ENCODE data around the gene DNER. TPM values are rescaled to one million over a fixed set of nuclear protein-coding genes. Genes with fewer than 3 reads are reported as not detected.

DNER gene
- total and polyA plus RNA-seq, 2 experiments from 2014 or later, result not detected

DNA sequence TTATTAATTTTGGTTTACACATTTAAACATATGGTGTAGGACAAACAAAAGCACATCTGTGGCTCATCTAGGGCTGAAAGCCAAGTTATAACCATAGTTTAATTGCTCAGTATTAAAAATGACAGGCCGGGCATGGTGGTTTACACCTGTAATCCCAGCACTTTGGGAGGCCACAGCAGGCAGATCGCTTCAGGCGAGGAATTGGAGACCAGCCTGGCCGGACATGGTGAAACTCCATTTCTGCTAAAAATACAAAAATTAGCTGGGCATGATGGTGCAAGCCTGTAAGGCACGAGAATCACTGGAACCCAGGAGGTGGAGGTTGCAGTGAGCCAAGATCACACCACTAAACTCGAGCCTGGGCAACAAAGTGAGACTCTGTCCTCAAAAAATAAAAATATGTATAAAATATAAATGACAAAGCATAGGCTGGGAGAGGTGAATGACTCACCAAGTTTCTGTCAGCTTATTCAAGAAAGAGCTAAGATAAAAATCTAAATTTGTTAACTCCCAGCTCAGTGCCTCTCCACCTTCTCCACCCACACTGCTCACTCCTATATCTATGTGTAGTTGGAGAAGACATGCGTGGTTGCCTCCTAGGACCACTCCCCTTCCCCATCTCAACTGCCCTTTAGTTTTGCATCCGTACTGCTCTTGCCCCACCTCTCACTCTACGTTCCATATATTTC is 364.1 kb downstream of the DNER start:
- Histone ChIP-seq H3K27ac (no peak overlapping the region), H3K9me3 (ENCODE audit: low read depth) (no peaks in the 10 kb centered on the region)

GRCh38 chr2:229348128-229348527 is 366.2 kb downstream of the DNER start:
- Histone ChIP-seq H3K4me1 (ENCODE audit: low read depth) (no peaks in the 10 kb centered on the region), H3K9me3 (ENCODE audit: low read depth) (no peaks in the 10 kb centered on the region), H3K36me3 (no peaks in the 10 kb centered on the region), H3K27ac (no peak overlapping the region), H3K4me3 (no peak overlapping the region), H3K27me3 (no peaks in the 10 kb centered on the region)
- TF ChIP-seq CTCF (IDR thresholded peaks at IDR 0.05; ENCODE audit: low read depth, low read length), result no peak
- DNase-seq (ENCODE audit: low read depth in 1 of 2, low spot score in 1 of 2), result peak in 1 of 2 donors; percentile 46

More for the DNA sequence above, 364.1 kb downstream of the DNER start:
- no peak for DNase-seq (ENCODE audit: low read depth in 1 of 2, low spot score in 1 of 2)
- Histone ChIP-seq H3K4me1 (ENCODE audit: low read depth) (no peaks in the 10 kb centered on the region), H3K4me3 (no peak overlapping the region), H3K36me3 (no peaks in the 10 kb centered on the region), H3K27me3 (no peaks in the 10 kb centered on the region)
- TF ChIP-seq CTCF (IDR thresholded peaks at IDR 0.05; ENCODE audit: low read depth, low read length), result no peak

DNA sequence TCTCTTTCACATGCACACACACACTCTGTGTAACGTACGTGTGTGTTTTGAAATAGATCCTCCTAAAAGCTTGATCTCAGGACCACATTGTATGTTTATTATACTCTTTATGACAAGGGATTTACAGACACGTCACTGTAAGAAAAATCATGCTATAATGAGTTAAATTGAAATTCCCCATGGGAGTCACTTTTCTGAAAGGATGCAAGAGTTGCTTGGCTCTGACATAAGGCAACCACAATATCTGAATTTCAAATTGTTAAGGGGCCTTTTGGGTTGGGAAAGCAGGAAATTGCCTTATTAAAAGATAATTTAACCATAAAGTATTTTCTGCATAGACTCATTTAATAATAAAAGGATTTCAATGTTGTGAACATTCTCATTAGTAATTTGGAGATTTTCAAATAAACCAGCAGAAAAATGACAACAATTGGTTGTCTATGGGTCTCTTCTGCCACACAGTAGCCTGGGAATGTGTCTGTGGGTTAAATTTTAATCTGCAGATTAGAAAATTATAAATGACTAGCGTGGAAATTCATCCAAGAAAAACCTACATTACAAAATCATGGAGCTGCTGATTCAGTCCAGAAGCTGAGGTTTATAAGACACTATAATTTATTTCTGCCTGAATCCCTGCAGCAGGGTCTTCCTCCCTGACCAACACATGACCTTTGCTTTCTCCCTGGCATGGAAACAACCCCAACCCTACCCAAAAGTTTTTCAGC is 367.4 kb downstream of the DNER start:
- peak in 1 of 2 donors; percentile 51 for DNase-seq (ENCODE audit: low read depth in 1 of 2, low spot score in 1 of 2)
- Histone ChIP-seq H3K27me3 (no peaks in the 10 kb centered on the region), H3K4me3 (no peak overlapping the region), H3K27ac (no peak overlapping the region), H3K36me3 (no peaks in the 10 kb centered on the region), H3K4me1 (ENCODE audit: low read depth) (no peaks in the 10 kb centered on the region), H3K9me3 (ENCODE audit: low read depth) (no peaks in the 10 kb centered on the region)
- TF ChIP-seq CTCF (IDR thresholded peaks at IDR 0.05; ENCODE audit: low read depth, low read length), result no peak

GRCh38 chr2:229344955-229345354 is 369.4 kb downstream of the DNER start:
- H3K4me1 ChIP-seq (ENCODE audit: low read depth), result no peaks in the 10 kb centered on the region
- H3K36me3 ChIP-seq, result no peaks in the 10 kb centered on the region
- H3K9me3 ChIP-seq (ENCODE audit: low read depth), result no peaks in the 10 kb centered on the region
- H3K27me3 ChIP-seq, result no peaks in the 10 kb centered on the region
- DNase-seq (ENCODE audit: low read depth in 1 of 2, low spot score in 1 of 2), result no peak
- H3K4me3 ChIP-seq, result no peak overlapping the region
- H3K27ac ChIP-seq, result no peak overlapping the region
- TF ChIP-seq CTCF (IDR thresholded peaks at IDR 0.05; ENCODE audit: low read depth, low read length), result no peak

GRCh38 chr2:229344151-229344551 is 370.2 kb downstream of the DNER start:
- no peak for TF ChIP-seq CTCF (IDR thresholded peaks at IDR 0.05; ENCODE audit: low read depth, low read length)
- Histone ChIP-seq H3K36me3 (no peaks in the 10 kb centered on the region), H3K9me3 (ENCODE audit: low read depth) (no peaks in the 10 kb centered on the region), H3K27ac (no peak overlapping the region), H3K27me3 (no peaks in the 10 kb centered on the region), H3K4me3 (no peak overlapping the region), H3K4me1 (ENCODE audit: low read depth) (no peaks in the 10 kb centered on the region)
- peak in 1 of 2 donors; percentile 31 for DNase-seq (ENCODE audit: low read depth in 1 of 2, low spot score in 1 of 2)

Measured in cardiac muscle cell (in vitro differentiated cells and primary cell).